NB4 (cell line): Measurements from ENCODE around the gene LRMDA.

Experiments used
- DNase-seq: peaks from one replicate; pipeline ENCODE4 v3.0.0; 2010; ENCODE audit warnings: low read depth
- H3K4me3 ChIP-seq: one replicate; pipeline ENCODE4 v1.5.1; 2011; ENCODE audit warnings: mild to moderate bottlenecking, low read depth, low read length, moderate library complexity
- MAX ChIP-seq: IDR thresholded peaks from 2 replicates; pipeline ENCODE4 v1.6.1; 2011; ENCODE audit warnings: low read depth, low read length
- MYC ChIP-seq: IDR thresholded peaks from 2 replicates; pipeline ENCODE4 v1.6.1; 2011; ENCODE audit warnings: low read depth, low read length
- POLR2A ChIP-seq: IDR thresholded peaks from 2 replicates; pipeline ENCODE4 v1.6.1; 2011; ENCODE audit warnings: mild to moderate bottlenecking; ENCODE audit not compliant: insufficient read length; ENCODE audit errors: extremely low read depth
- TF ChIP-seq, protein P1 (sequence below): IDR thresholded peaks from one replicate; pipeline ENCODE4 v1.5.1; 2012; ENCODE audit warnings: low read depth, low read length

The LRMDA gene

GRCh38 chr10:75696536-75696935 lies 265.1 kb downstream of the LRMDA start:
- TF ChIP-seq, protein P1, sequence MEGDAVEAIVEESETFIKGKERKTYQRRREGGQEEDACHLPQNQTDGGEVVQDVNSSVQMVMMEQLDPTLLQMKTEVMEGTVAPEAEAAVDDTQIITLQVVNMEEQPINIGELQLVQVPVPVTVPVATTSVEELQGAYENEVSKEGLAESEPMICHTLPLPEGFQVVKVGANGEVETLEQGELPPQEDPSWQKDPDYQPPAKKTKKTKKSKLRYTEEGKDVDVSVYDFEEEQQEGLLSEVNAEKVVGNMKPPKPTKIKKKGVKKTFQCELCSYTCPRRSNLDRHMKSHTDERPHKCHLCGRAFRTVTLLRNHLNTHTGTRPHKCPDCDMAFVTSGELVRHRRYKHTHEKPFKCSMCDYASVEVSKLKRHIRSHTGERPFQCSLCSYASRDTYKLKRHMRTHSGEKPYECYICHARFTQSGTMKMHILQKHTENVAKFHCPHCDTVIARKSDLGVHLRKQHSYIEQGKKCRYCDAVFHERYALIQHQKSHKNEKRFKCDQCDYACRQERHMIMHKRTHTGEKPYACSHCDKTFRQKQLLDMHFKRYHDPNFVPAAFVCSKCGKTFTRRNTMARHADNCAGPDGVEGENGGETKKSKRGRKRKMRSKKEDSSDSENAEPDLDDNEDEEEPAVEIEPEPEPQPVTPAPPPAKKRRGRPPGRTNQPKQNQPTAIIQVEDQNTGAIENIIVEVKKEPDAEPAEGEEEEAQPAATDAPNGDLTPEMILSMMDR: no peak
- TF ChIP-seq MYC: no peak
- no peak for TF ChIP-seq MAX
- TF ChIP-seq POLR2A: no peak
- no peak overlapping the region for H3K4me3 ChIP-seq

DNA sequence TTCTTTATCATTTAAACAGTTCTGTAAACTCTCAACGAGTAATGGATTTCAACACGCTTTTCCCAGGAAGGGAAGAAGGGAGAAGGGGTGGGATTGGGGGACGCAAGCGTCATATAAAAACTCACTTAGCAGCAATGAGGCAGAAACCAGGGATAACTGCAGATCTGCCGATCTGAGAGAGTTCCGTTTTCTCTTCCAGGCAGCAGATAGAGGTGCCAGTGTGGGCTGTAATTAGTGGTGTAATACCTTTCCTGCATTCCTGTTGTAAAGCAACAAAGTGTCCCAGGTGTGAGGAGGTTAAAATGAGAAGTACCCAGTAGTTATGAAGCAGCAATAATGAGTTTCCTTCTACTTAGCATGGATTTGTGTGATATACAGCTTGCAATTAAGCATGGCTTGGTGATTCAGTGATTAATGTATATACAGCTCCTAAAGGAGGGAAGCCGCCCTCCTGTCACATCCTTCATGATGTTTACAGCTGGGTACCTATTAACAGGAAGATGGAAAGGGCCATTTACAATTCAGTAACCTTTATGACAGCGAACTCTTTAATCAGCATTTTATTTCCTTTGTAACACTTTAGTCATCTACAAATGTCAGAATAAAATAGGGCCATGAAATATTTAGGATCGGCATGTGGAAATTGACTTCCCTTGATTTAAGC lies 271.9 kb downstream of the LRMDA start:
- DNase-seq: no peak
- TF ChIP-seq POLR2A: no peak
- no peak overlapping the region for H3K4me3 ChIP-seq

More at GRCh38 chr10:75696536-75696935, 265.1 kb downstream of the LRMDA start:
- peak; percentile 45 for DNase-seq

DNA sequence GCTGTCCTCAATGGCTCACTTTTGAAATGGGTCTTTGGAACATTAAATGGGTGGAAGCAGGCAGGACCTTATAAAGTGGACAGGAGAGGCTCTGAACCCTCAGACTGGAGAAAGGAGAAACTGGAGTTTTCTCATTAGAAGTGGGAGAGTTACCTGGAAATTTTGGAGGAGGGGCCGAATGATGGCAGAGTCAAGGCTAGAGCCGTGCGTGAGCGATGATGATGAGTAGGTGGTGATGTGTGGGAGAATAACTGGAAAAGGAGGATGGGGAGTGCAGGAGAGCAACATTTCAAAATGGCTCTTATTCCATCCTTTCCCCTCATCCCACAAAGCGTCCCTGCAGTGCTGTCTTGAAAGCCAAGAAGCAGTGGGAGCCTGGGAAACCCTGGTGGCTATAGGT lies 274.0 kb downstream of the LRMDA start:
- TF ChIP-seq POLR2A: no peak
- TF ChIP-seq, protein P1: no peak
- no peak for TF ChIP-seq MYC
- TF ChIP-seq MAX: no peak
- no peak overlapping the region for H3K4me3 ChIP-seq

DNA sequence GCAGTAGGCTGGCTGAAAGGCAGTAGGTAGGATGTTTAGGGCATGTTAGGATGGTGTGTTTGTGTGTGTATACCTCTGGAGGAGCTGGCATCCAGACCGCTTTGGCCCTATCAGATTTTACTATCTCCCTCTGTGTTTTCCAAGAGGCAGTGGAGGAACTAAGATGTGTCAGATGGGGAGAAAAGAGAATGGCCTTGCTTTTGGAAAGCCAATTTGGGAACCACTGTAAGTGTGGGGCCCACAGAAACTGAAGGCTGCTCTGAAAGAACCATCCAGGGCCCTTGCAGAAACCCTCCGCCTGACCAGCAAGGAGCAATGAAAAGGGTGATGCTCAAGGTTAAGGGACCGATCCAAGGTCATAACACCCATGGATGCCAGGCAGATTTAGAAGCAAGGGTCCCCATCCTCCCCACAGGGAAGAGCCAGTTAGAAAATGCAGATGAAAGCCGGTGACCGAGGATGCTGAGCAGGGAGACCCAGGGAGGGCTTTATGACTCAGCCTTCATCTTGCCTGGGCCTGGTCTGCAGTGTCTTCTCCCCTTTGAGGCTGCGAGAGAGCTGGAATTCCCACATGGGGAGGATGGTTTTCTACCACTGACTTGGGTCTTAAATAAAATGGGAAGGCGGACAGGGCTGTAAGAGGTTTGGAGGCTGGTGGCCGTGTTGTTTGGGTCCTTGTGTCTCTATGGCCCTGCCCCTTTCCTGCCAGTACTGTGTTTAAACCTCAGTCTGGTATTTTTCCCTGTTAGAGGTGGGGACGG lies 275.8 kb downstream of the LRMDA start:
- DNase-seq: no peak
- H3K4me3 ChIP-seq: no peak overlapping the region
- TF ChIP-seq MYC: no peak
- TF ChIP-seq POLR2A: no peak
- TF ChIP-seq, protein P1: no peak
- TF ChIP-seq MAX: no peak

More for the DNA sequence above, 274.0 kb downstream of the LRMDA start:
- no peak for DNase-seq

GRCh38 chr10:75708060-75708459 lies 276.6 kb downstream of the LRMDA start:
- no peak overlapping the region for H3K4me3 ChIP-seq
- TF ChIP-seq POLR2A (no peak), MYC (no peak)
- TF ChIP-seq, protein P1: no peak
- DNase-seq: no peak

DNA sequence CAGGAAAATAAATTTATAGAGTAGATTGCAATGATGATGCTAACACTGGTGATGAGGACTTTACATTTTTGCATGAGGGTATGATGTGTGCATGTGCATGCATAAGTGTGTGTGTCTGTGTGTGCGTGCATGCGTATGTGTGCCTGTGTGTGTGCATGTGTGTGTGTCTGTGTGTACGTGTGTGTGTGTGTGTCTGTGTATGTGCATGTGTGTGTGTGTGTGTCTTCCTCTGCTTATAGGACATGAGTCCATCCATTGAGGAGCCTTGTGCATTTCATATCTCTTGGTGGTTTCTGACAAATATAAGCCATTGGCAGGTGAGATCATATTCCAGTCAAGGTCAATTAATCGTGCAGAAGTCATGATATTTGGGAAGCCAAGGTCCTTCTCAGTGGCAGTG lies 277.8 kb downstream of the LRMDA start:
- TF ChIP-seq MYC (no peak), POLR2A (no peak)
- no peak overlapping the region for H3K4me3 ChIP-seq
- no peak for DNase-seq

GRCh38 chr10:75709811-75710210 lies 278.4 kb downstream of the LRMDA start:
- no peak overlapping the region for H3K4me3 ChIP-seq
- no peak for DNase-seq

More at GRCh38 chr10:75709811-75710210, 278.4 kb downstream of the LRMDA start:
- TF ChIP-seq, protein P1: no peak
- TF ChIP-seq MYC: no peak
- no peak for TF ChIP-seq POLR2A
- no peak for TF ChIP-seq MAX
